Endothelial cell of umbilical vein (primary cell): ENCODE measurements around the gene SMIM20. TPM values are rescaled to one million over a fixed set of nuclear protein-coding genes. Genes with fewer than 3 reads are reported as not detected.

Source experiments
- BruUV-seq: library from RNA; stranded (reverse); fragments of 400-500 nt; replicated peaks from 2 replicates; lab custom pipeline; 2021; lab: Mats Ljungman, UMichigan
- CTCF ChIA-PET: fragments of 300-600, 350-600 bp; sonication (Branson Sonifier 250); formaldehyde crosslinking; loops from one replicate; lab custom pipeline; 2021; ENCODE audit warnings: antibody characterized with exemption, inconsistent platforms; lab: Charles Lee
- POLR2A ChIA-PET: fragments of 300-600, 350-600 bp; sonication (Branson Sonifier 250); formaldehyde crosslinking; loops from one replicate; lab custom pipeline; 2021; ENCODE audit warnings: antibody characterized with exemption, inconsistent platforms; lab: Charles Lee
- DNase-seq: peaks from one replicate; pipeline ENCODE4 v3.0.0-alpha.2; 2011; ENCODE audit warnings: low read depth, low spot score
- FAIRE-seq: peaks from 2 replicates; lab custom pipeline; 2011; peaks lifted over from hg19 to GRCh38; lab: Jason Lieb, UNC
- H2AFZ ChIP-seq: 2 replicates; pipeline ENCODE4 v1.6.0; 2012; ENCODE audit warnings: low read depth, low read length, control low read depth, inconsistent platforms
- H3K27ac ChIP-seq: 2 replicates; pipeline ENCODE4 v1.5.1; 2011; ENCODE audit warnings: low read depth, mild to moderate bottlenecking, control low read depth, low read length, moderate library complexity; ENCODE audit not compliant: insufficient read depth
- H3K27me3 ChIP-seq, 2 experiments: 2 replicates each; pipeline versions ENCODE4 v1.6.0 to v1.6.1; 2011; ENCODE audit warnings: low read length in 2 of 2, mixed read lengths in 1 of 2; ENCODE audit not compliant: control insufficient read depth in 2 of 2, insufficient read depth in 2 of 2
- H3K36me3 ChIP-seq, 2 experiments: 2 replicates in 1 of 2; 3 replicates in 1 of 2; pipeline ENCODE4 v1.5.1; 2011; ENCODE audit warnings: low read length in 2 of 2, mild to moderate bottlenecking in 1 of 2, moderate library complexity in 1 of 2; ENCODE audit not compliant: control insufficient read depth in 2 of 2, insufficient read depth in 2 of 2; ENCODE audit errors: extremely low read depth in 1 of 2
- H3K4me1 ChIP-seq: 3 replicates; pipeline ENCODE4 v1.5.1; 2011; ENCODE audit warnings: mild to moderate bottlenecking, low read length; ENCODE audit not compliant: control insufficient read depth, insufficient read depth; ENCODE audit errors: extremely low read depth
- H3K4me2 ChIP-seq: 2 replicates; pipeline ENCODE4 v1.6.1; 2011; ENCODE audit warnings: low read length, control low read depth, mixed read lengths; ENCODE audit not compliant: insufficient read depth
- H3K4me3 ChIP-seq, 3 experiments: fragments of 200-600 bp in 1 of 3; sonication (generic), shearing (Covaris generic) in 1 of 3; replicated peaks in 1 of 3; 2 replicates each; pipeline ENCODE4 v1.5.1; 2011 to 2016; ENCODE audit warnings: control low read depth in 3 of 3, low read length in 3 of 3, mild to moderate bottlenecking in 2 of 3, inconsistent platforms in 1 of 3, low read depth in 1 of 3, moderate library complexity in 1 of 3; ENCODE audit not compliant: insufficient read depth in 1 of 3
- H3K79me2 ChIP-seq: 2 replicates; pipeline ENCODE4 v1.6.0; 2012; ENCODE audit warnings: low read length, inconsistent platforms; ENCODE audit not compliant: control insufficient read depth, insufficient read depth
- H3K9ac ChIP-seq: replicated peaks from 2 replicates; pipeline ENCODE3; 2011; ENCODE audit warnings: low read length, control low read depth; ENCODE audit not compliant: insufficient read depth; ENCODE audit errors: extremely low read depth
- H3K9me1 ChIP-seq: replicated peaks from 3 replicates; pipeline ENCODE4 v1.6.0; 2011; ENCODE audit warnings: mild to moderate bottlenecking, low read length; ENCODE audit not compliant: control insufficient read depth, insufficient read depth; ENCODE audit errors: extremely low read depth
- H3K9me3 ChIP-seq: replicated peaks from 2 replicates; pipeline ENCODE4 v1.5.1; 2012; ENCODE audit warnings: low read length, inconsistent platforms; ENCODE audit not compliant: control insufficient read depth, insufficient read depth
- H4K20me1 ChIP-seq: replicated peaks from 2 replicates; pipeline ENCODE3; 2011; ENCODE audit warnings: mild to moderate bottlenecking, low read length; ENCODE audit not compliant: control insufficient read depth, insufficient read depth; ENCODE audit errors: extremely low read depth
- CTCF ChIP-seq, 2 donors: IDR thresholded peaks; 1 replicate in 1 of 2; 2 replicates in 1 of 2; pipeline ENCODE4 v1.5.1; 2011; ENCODE audit warnings: low read length in 2 of 2, mild to moderate bottlenecking in 2 of 2, moderate library complexity in 2 of 2, control low read depth in 1 of 2, inconsistent platforms in 1 of 2, low read depth in 1 of 2; ENCODE audit not compliant: insufficient read depth in 1 of 2; ENCODE audit errors: extremely low read depth in 1 of 2
- EZH2 ChIP-seq: IDR thresholded peaks from 2 replicates; pipeline ENCODE4 v1.6.1; 2012; ENCODE audit warnings: borderline replicate concordance, low read depth, mild to moderate bottlenecking, moderate library complexity, low read length, inconsistent platforms; ENCODE audit not compliant: severe bottlenecking
- FOS ChIP-seq: IDR thresholded peaks from 2 replicates; pipeline ENCODE4 v1.6.1; 2011; ENCODE audit warnings: mild to moderate bottlenecking, low read length, moderate library complexity, borderline replicate concordance; ENCODE audit not compliant: insufficient read depth
- GATA2 ChIP-seq: IDR thresholded peaks from 2 replicates; pipeline ENCODE4 v1.7.0; 2011; ENCODE audit warnings: low read depth, mild to moderate bottlenecking, moderate library complexity, mixed read lengths, low read length; ENCODE audit not compliant: insufficient read length, insufficient read depth
- JUN ChIP-seq: IDR thresholded peaks from 2 replicates; pipeline ENCODE4 v1.6.1; 2011; ENCODE audit warnings: borderline replicate concordance, low read depth; ENCODE audit not compliant: insufficient read length, insufficient read depth
- MAX ChIP-seq: IDR thresholded peaks from 2 replicates; pipeline ENCODE4 v1.6.1; 2011; ENCODE audit not compliant: insufficient read depth, insufficient read length
- MYC ChIP-seq: IDR thresholded peaks from one replicate; pipeline ENCODE4 v1.6.1; 2011; ENCODE audit warnings: mild to moderate bottlenecking, low read depth, low read length
- POLR2A ChIP-seq: IDR thresholded peaks from 2 replicates; pipeline ENCODE4 v1.6.1; 2012; ENCODE audit warnings: low read depth, mild to moderate bottlenecking, control low read depth, low read length
- POLR2AphosphoS5 ChIP-seq: IDR thresholded peaks from 2 replicates; pipeline ENCODE4 v1.6.1; 2012; ENCODE audit warnings: low read depth, mild to moderate bottlenecking, control low read depth, low read length, moderate library complexity; ENCODE audit not compliant: insufficient read depth
- dilution Hi-C: fragments of 300-500 bp; cut with MboI; formaldehyde crosslinking; loops from one replicate; pipeline ENCODE4 v1.15.0; 2019; ENCODE audit warnings: low sequenced_read_pairs; ENCODE audit not compliant: extremely low pct_ligation_motif_present
- intact Hi-C: fragments of 100-400 bp; cut with micrococcal nuclease; formaldehyde crosslinking; loops from one replicate; pipeline ENCODE4 v1.10.0; 2022
- polyA plus RNA-seq, 4 experiments: library from polyadenylated mRNA; depleted of rRNA in 3 of 4; stranded (reverse) in 3 of 4; unstranded in 1 of 4; fragments of >200 nt; gene quantifications; 2 replicates each; pipeline versions ENCODE4 v1.2.1 to v1.2.3, GENCODE V29; 2011 to 2012; ENCODE audit warnings: missing spikeins in 1 of 4
- total RNA-seq: library from RNA; stranded (reverse); gene quantifications from 2 replicates; pipeline ENCODE4 v1.2.3, GENCODE V29; 2021

The SMIM20 gene
- total and polyA plus RNA-seq, 2 donors (not counting 3 experiments of a cell fraction or from before 2014, with no cell fraction given) = 10.2 to 19.2 TPM

GRCh38 chr4:25943312-25943711 lies 29.3 kb downstream of the SMIM20 start:
- Histone ChIP-seq H3K79me2 (no peaks in the 10 kb centered on the region), H3K9me1 (no peaks in the 10 kb centered on the region), H2AFZ (no peak overlapping the region), H3K4me2 (no peak overlapping the region), H3K9me3 (no peaks in the 10 kb centered on the region), H3K9ac (no peak overlapping the region), H3K27ac (no peak overlapping the region), H3K27me3 (peaks cover 5 to 21% of the 10 kb centered on the region in 2 experiments), H4K20me1 (no peaks in the 10 kb centered on the region), H3K4me3 (no peak overlapping the region), H3K36me3 (no peaks in the 10 kb centered on the region), H3K4me1 (no peaks in the 10 kb centered on the region)
- FAIRE-seq = no peak
- dilution Hi-C loops (no loop called here), intact Hi-C loops (no loop called here)
- TF ChIP-seq EZH2 (no peak), MYC (no peak), MAX (no peak), JUN (no peak), POLR2AphosphoS5 (no peak)
- no TSS peak for BruUV-seq
- ChIA-PET CTCF (no interaction called here), POLR2A (no interaction called here)
- no peak for DNase-seq

- no peaks in the 10 kb centered on the region for H4K20me1 ChIP-seq
- TF ChIP-seq MYC (no peak), POLR2A (no peak), JUN (no peak), MAX (no peak), FOS (no peak), POLR2AphosphoS5 (no peak), EZH2 (no peak), CTCF (IDR thresholded peaks at IDR 0.05; ENCODE audit: extremely low read depth in 1 of 2, insufficient read depth in 1 of 2, low read depth in 1 of 2, low read length in 2 of 2) (no peak), GATA2 (no peak)
- dilution Hi-C loops = no loop called here
- DNase-seq (no peak), FAIRE-seq (no peak)
- no peak overlapping the region for H3K27ac ChIP-seq
- H3K9me1 ChIP-seq = no peaks in the 10 kb centered on the region
- no peak overlapping the region for H3K9ac ChIP-seq
- intact Hi-C loops = no loop called here
- ChIA-PET POLR2A (no interaction called here), CTCF (interaction anchor here (1.2 kb wide), 1 partner anchor 10 kb away, joined by 3 read pairs; no protein-coding TSS in a partner anchor)
- no peaks in the 10 kb centered on the region for H3K36me3 ChIP-seq
- peaks cover 4 to 21% of the 10 kb centered on the region in 2 experiments for H3K27me3 ChIP-seq
- no peaks in the 10 kb centered on the region for H3K79me2 ChIP-seq
- H3K4me1 ChIP-seq = no peaks in the 10 kb centered on the region
- no peaks in the 10 kb centered on the region for H3K9me3 ChIP-seq
- H3K4me2 ChIP-seq = no peak overlapping the region
- no TSS peak for BruUV-seq
- no peak overlapping the region for H2AFZ ChIP-seq
- no peak overlapping the region for H3K4me3 ChIP-seq
Measured at GRCh38 chr4:25943805-25944204, 29.8 kb downstream of the SMIM20 start.
